NB4 (cell line): ENCODE data around the gene ATP1A4.

Experiments
- MYC ChIP-seq: IDR thresholded peaks from 2 replicates; pipeline ENCODE4 v1.6.1; 2011; ENCODE audit warnings: low read depth, low read length
- TF ChIP-seq, protein P1 (sequence below): IDR thresholded peaks from one replicate; pipeline ENCODE4 v1.5.1; 2012; ENCODE audit warnings: low read depth, low read length

DNA sequence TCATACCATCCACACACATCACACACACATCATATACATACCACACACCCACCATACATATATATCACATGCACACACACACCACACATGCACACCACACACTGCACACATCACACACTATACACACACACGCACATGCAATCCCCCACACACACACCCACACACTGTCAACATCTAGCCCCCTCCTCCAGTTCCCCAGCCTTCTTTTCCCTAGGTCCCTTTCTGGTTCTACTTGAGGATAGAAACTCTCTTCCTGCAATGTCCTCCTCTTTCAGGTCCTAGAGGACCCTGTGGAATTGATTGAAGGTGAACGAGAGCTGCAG is 43.3 kb downstream of the ATP1A4 start:
- TF ChIP-seq, protein P1, sequence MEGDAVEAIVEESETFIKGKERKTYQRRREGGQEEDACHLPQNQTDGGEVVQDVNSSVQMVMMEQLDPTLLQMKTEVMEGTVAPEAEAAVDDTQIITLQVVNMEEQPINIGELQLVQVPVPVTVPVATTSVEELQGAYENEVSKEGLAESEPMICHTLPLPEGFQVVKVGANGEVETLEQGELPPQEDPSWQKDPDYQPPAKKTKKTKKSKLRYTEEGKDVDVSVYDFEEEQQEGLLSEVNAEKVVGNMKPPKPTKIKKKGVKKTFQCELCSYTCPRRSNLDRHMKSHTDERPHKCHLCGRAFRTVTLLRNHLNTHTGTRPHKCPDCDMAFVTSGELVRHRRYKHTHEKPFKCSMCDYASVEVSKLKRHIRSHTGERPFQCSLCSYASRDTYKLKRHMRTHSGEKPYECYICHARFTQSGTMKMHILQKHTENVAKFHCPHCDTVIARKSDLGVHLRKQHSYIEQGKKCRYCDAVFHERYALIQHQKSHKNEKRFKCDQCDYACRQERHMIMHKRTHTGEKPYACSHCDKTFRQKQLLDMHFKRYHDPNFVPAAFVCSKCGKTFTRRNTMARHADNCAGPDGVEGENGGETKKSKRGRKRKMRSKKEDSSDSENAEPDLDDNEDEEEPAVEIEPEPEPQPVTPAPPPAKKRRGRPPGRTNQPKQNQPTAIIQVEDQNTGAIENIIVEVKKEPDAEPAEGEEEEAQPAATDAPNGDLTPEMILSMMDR: no peak
- TF ChIP-seq MYC: no peak
